ENCODE data around the gene CDC42BPG. TPM values are rescaled to one million over a fixed set of nuclear protein-coding genes. Genes with fewer than 3 reads are reported as not detected.

Gene CDC42BPG
- total and polyA plus RNA-seq, 2 experiments from 2014 or later = not detected

- TF ChIP-seq EZH2phosphoT487 (IDR thresholded peaks at IDR 0.05; ENCODE audit: insufficient read depth, low read depth) = no peak
- TF ChIP-seq EZH2 (IDR thresholded peaks at IDR 0.05; ENCODE audit: insufficient read depth, poor library complexity, severe bottlenecking) = no peak
- in situ Hi-C loops (cut with MboI) = no loop called here
- no peak for DNase-seq
- no peak overlapping the region for H3K4me3 ChIP-seq
- H3K4me1 ChIP-seq (ENCODE audit: insufficient read depth) = peaks cover 8% of the 10 kb centered on the region; the same call in 1 of the 2 replicates
- H3K4me2 ChIP-seq (ENCODE audit: unreplicated experiment) = no peak overlapping the region
- no peaks in the 10 kb centered on the region for H3F3A ChIP-seq (ENCODE audit: insufficient read depth)
- WGBS, 2 experiments (ENCODE audit: low coverage in 1 of 2, low lambda C conversion rate in 2 of 2, missing lambda C conversion rate in 2 of 2) = 77 to 81% methylated on average over 13 to 14 of the region's 14 CpGs
- H3K9ac ChIP-seq = no peak overlapping the region
- no peaks in the 10 kb centered on the region for H3K9me2 ChIP-seq (ENCODE audit: insufficient read depth)
- H3K9me3 ChIP-seq (ENCODE audit: low read depth) = no peaks in the 10 kb centered on the region
- no peaks in the 10 kb centered on the region for H3K36me3 ChIP-seq (ENCODE audit: low read depth)
- no peak overlapping the region for H3K27ac ChIP-seq
- H3K79me2 ChIP-seq (ENCODE audit: insufficient read depth) = no peaks in the 10 kb centered on the region
- H4K20me1 ChIP-seq (ENCODE audit: insufficient read depth) = no peaks in the 10 kb centered on the region
- H2AFZ ChIP-seq = no peak overlapping the region
- no peaks in the 10 kb centered on the region for H3K27me3 ChIP-seq (replicated peaks; ENCODE audit: insufficient read depth)
These were observed 44.7 kb downstream of the CDC42BPG start for GRCh38 chr11:64799623-64800302.

- Histone ChIP-seq H3K27ac (no peak overlapping the region), H4K20me1 (ENCODE audit: insufficient read depth) (no peaks in the 10 kb centered on the region), H3K79me2 (ENCODE audit: insufficient read depth) (no peaks in the 10 kb centered on the region), H3K4me3 (no peak overlapping the region), H3K4me2 (ENCODE audit: unreplicated experiment) (no peak overlapping the region), H3K4me1 (ENCODE audit: insufficient read depth) (peaks cover 6% of the 10 kb centered on the region; the same call in 1 of the 2 replicates), H3K9me3 (ENCODE audit: low read depth) (no peaks in the 10 kb centered on the region), H3K36me3 (ENCODE audit: low read depth) (no peaks in the 10 kb centered on the region), H3K9me2 (ENCODE audit: insufficient read depth) (no peaks in the 10 kb centered on the region), H3F3A (ENCODE audit: insufficient read depth) (no peaks in the 10 kb centered on the region), H3K9ac (no peak overlapping the region), H3K27me3 (replicated peaks; ENCODE audit: insufficient read depth) (no peaks in the 10 kb centered on the region), H2AFZ (no peak overlapping the region)
- 87% methylated on average over 7 of the region's 7 CpGs for WGBS, 2 experiments (ENCODE audit: low coverage in 1 of 2, low lambda C conversion rate in 2 of 2, missing lambda C conversion rate in 2 of 2)
- TF ChIP-seq EZH2 (IDR thresholded peaks at IDR 0.05; ENCODE audit: insufficient read depth, poor library complexity, severe bottlenecking) (no peak), EZH2phosphoT487 (IDR thresholded peaks at IDR 0.05; ENCODE audit: insufficient read depth, low read depth) (no peak)
- DNase-seq = no peak
- in situ Hi-C loops (cut with MboI) = no loop called here
These were observed 45.2 kb downstream of the CDC42BPG start for GRCh38 chr11:64799256-64799622.

- H3K4me1 ChIP-seq (ENCODE audit: insufficient read depth) = no peaks in the 10 kb centered on the region
- H3K27me3 ChIP-seq (replicated peaks; ENCODE audit: insufficient read depth) = no peaks in the 10 kb centered on the region
- WGBS, 2 experiments (ENCODE audit: low coverage in 1 of 2, low lambda C conversion rate in 2 of 2, missing lambda C conversion rate in 2 of 2) = 89 to 93% methylated on average over 17 to 19 of the region's 19 CpGs
- no peaks in the 10 kb centered on the region for H4K20me1 ChIP-seq (ENCODE audit: insufficient read depth)
- H3K9ac ChIP-seq = no peak overlapping the region
- no peak overlapping the region for H3K27ac ChIP-seq
- DNase-seq = no peak
- no peaks in the 10 kb centered on the region for H3K9me3 ChIP-seq (ENCODE audit: low read depth)
- no peaks in the 10 kb centered on the region for H3K9me2 ChIP-seq (ENCODE audit: insufficient read depth)
- no peak overlapping the region for H3K4me2 ChIP-seq (ENCODE audit: unreplicated experiment)
- no peak for TF ChIP-seq EZH2 (IDR thresholded peaks at IDR 0.05; ENCODE audit: insufficient read depth, poor library complexity, severe bottlenecking)
- in situ Hi-C loops (cut with MboI) = no loop called here
- no peaks in the 10 kb centered on the region for H3K36me3 ChIP-seq (ENCODE audit: low read depth)
- no peaks in the 10 kb centered on the region for H3F3A ChIP-seq (ENCODE audit: insufficient read depth)
- H2AFZ ChIP-seq = no peak overlapping the region
- no peak overlapping the region for H3K4me3 ChIP-seq
- H3K79me2 ChIP-seq (ENCODE audit: insufficient read depth) = no peaks in the 10 kb centered on the region
These were observed 47.5 kb downstream of the CDC42BPG start for GRCh38 chr11:64796757-64797541.

GRCh38 chr11:64796047-64796756 lies 48.3 kb downstream of the CDC42BPG start:
- in situ Hi-C loops (cut with MboI) = no loop called here
- Histone ChIP-seq H3K9me2 (ENCODE audit: insufficient read depth) (no peaks in the 10 kb centered on the region), H3K4me1 (ENCODE audit: insufficient read depth) (no peaks in the 10 kb centered on the region), H3K36me3 (ENCODE audit: low read depth) (no peaks in the 10 kb centered on the region), H3K4me3 (no peak overlapping the region), H3K79me2 (ENCODE audit: insufficient read depth) (no peaks in the 10 kb centered on the region), H2AFZ (no peak overlapping the region), H4K20me1 (ENCODE audit: insufficient read depth) (no peaks in the 10 kb centered on the region), H3K9me3 (ENCODE audit: low read depth) (no peaks in the 10 kb centered on the region), H3F3A (ENCODE audit: insufficient read depth) (no peaks in the 10 kb centered on the region), H3K4me2 (ENCODE audit: unreplicated experiment) (no peak overlapping the region), H3K27me3 (replicated peaks; ENCODE audit: insufficient read depth) (no peaks in the 10 kb centered on the region), H3K9ac (no peak overlapping the region), H3K27ac (no peak overlapping the region)
- no peak for DNase-seq
- TF ChIP-seq EZH2phosphoT487 (IDR thresholded peaks at IDR 0.05; ENCODE audit: insufficient read depth, low read depth) = no peak
- TF ChIP-seq EZH2 (IDR thresholded peaks at IDR 0.05; ENCODE audit: insufficient read depth, poor library complexity, severe bottlenecking) = no peak
- 84 to 88% methylated on average over 17 of the region's 19 CpGs for WGBS, 2 experiments (ENCODE audit: low coverage in 1 of 2, low lambda C conversion rate in 2 of 2, missing lambda C conversion rate in 2 of 2)

Measured in GM23248 (cell line).